GM19324 (cell line): Measurements from ENCODE around the gene EFCAB9.
A peak's percentile ranks its signal among the peaks of the same experiment; 100 is the strongest.

Source experiments
- ATAC-seq: cut with Tn5 transposase; IDR thresholded peaks from one replicate; pipeline ENCODE4 v1.9.1; 2021; ENCODE audit warnings: mild to moderate bottlenecking, moderate library complexity; ENCODE audit not compliant: unreplicated experiment, low FRiP score

The EFCAB9 gene

GRCh38 chr5:172234031-172234430, 40.1 kb downstream of the EFCAB9 start:
- ATAC-seq = no peak

GRCh38 chr5:172235132-172235780, 41.3 kb downstream of the EFCAB9 start:
- peak; percentile 49 for ATAC-seq

GRCh38 chr5:172235827-172236736, 42.1 kb downstream of the EFCAB9 start:
- no peak for ATAC-seq

GRCh38 chr5:172238334-172238733, 44.4 kb downstream of the EFCAB9 start:
- no peak for ATAC-seq

- ATAC-seq = no peak
Observed at GRCh38 chr5:172243302-172243701, 49.3 kb downstream of the EFCAB9 start.

DNA sequence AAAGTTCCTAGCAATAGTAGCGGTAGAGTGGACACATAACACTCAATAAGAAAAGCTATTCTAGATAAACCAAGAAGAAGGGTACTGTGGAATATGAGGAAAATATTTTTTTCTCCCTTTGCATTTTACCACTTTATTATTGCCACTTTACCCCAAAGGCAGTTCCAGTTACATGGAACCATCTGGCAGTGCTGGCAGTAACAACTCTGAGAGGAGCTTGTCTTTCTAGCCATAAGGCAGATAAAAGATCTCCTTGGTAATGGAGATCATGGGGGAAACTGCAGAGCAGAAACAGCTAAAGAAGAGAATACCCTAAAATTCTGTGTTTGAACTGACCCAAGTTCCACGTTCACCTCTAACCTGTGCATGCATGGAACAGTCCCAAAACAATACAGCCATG, 51.1 kb downstream of the EFCAB9 start:
- no peak for ATAC-seq

DNA sequence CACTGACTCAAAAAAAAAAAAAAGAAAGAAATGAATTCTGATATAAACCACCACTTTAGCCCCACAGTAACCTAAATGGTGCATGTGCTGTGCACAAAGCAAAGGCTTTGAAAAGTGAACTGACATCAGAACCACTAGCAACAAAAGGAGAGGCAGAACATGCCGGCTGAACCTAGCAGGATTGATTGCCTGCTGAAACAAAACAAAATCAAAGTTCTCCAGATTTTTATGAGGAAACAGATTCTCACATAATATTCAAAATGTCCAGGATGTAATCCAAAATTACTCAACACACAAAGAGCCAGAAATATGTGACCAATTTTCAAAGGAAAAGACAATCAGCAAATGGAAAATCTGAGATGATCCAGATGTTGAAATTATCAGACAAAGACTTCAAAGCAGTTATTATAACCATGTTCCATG, 51.7 kb downstream of the EFCAB9 start:
- ATAC-seq = no peak

GRCh38 chr5:172248637-172249036, 54.7 kb downstream of the EFCAB9 start:
- no peak for ATAC-seq

GRCh38 chr5:172251419-172251818, 57.4 kb downstream of the EFCAB9 start:
- ATAC-seq = no peak

- ATAC-seq = no peak
Observed at GRCh38 chr5:172252501-172252900, 58.5 kb downstream of the EFCAB9 start.
